RWPE1 (cell line): ENCODE results near the gene NCOA5.

ENCODE experiments used
- CTCF ChIA-PET: fragments of 350-600 bp; sonication (Branson Sonifier 250); formaldehyde crosslinking; extraction: SDS; loops from one replicate; lab custom pipeline; 2021; lab: Yijun Ruan, JAX
- POLR2A ChIA-PET: fragments of 400-600 bp; formaldehyde crosslinking; extraction: SDS; loops from one replicate; lab custom pipeline; 2020; ENCODE audit warnings: antibody characterized with exemption; ENCODE audit not compliant: low non-redundant PET; lab: Yijun Ruan, JAX
- DNase-seq: peaks from one replicate; pipeline ENCODE4 v3.0.0; 2012; ENCODE audit warnings: low spot score
- H3K27ac ChIP-seq: fragments of 450-650 bp; 2 replicates; pipeline ENCODE4 v1.5.1; 2017
- TF ChIP-seq, protein P1 (sequence below): fragments of 450-650 bp; conservative IDR thresholded peaks from 2 replicates; pipeline ENCODE4 v1.5.1; 2017; ENCODE audit warnings: low read depth, mild to moderate bottlenecking

NCOA5 gene

DNA sequence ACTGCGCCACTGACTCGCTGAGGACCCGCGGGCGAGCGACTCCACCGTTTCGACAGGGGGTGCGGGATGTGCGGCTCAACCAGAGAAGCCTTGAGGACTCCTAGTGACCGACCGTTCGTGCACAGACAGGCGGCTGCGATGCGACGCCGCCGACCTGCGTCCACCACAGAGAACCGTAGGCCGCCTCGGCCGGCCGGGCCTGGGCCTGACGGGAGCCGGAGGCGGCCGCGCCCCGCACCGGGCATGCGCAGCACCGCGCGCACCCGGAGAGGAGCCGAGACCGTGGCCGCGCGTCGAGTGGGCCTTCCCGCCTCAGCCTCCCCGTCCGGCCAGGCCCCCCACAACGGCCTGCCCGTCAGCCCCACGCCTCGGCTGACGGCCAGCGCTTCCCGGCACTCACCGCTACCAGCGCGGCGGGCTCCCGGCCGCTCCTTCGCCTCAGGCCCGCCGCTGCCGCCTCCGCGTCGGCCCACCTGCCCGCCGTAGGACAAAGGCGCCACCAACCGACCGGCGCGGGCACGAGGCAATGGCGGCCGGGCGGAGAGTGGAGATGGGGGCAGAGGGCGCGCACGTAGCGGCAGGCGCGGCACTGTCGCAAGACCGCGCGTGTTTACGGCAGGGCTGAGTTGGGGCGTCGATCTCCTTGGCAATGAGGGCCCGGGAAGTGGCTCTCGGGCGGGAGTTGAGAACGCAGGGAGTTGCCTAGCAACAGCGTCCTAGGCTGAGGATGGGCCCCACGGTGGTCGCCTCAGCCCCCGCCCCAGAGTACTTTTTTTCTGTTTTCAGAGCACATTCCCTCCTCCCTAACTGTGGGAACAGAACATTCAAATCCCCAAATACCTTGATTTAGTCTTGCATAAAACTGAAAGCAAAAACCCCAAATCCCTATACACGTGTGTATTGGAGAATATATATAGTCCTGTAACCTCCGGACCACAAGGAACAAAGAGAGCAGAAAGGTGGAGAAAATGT, at the start of gene NCOA5:
NCOA5 (minus strand) TSS at position 546 of the 972 bp plus-strand sequence. CDS start 10,538 bp downstream, outside the sequence.
- ChIA-PET POLR2A (no interaction called here), CTCF (interaction anchor here (1.9 kb wide), 1 partner anchor 120 kb away, joined by 8 read pairs; no protein-coding TSS in a partner anchor)
- peak within 1 kb of the TSS; percentile 90 for H3K27ac ChIP-seq
- TF ChIP-seq, protein P1, sequence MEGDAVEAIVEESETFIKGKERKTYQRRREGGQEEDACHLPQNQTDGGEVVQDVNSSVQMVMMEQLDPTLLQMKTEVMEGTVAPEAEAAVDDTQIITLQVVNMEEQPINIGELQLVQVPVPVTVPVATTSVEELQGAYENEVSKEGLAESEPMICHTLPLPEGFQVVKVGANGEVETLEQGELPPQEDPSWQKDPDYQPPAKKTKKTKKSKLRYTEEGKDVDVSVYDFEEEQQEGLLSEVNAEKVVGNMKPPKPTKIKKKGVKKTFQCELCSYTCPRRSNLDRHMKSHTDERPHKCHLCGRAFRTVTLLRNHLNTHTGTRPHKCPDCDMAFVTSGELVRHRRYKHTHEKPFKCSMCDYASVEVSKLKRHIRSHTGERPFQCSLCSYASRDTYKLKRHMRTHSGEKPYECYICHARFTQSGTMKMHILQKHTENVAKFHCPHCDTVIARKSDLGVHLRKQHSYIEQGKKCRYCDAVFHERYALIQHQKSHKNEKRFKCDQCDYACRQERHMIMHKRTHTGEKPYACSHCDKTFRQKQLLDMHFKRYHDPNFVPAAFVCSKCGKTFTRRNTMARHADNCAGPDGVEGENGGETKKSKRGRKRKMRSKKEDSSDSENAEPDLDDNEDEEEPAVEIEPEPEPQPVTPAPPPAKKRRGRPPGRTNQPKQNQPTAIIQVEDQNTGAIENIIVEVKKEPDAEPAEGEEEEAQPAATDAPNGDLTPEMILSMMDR = peak; percentile 48
- DNase-seq = peak; percentile 99

DNA sequence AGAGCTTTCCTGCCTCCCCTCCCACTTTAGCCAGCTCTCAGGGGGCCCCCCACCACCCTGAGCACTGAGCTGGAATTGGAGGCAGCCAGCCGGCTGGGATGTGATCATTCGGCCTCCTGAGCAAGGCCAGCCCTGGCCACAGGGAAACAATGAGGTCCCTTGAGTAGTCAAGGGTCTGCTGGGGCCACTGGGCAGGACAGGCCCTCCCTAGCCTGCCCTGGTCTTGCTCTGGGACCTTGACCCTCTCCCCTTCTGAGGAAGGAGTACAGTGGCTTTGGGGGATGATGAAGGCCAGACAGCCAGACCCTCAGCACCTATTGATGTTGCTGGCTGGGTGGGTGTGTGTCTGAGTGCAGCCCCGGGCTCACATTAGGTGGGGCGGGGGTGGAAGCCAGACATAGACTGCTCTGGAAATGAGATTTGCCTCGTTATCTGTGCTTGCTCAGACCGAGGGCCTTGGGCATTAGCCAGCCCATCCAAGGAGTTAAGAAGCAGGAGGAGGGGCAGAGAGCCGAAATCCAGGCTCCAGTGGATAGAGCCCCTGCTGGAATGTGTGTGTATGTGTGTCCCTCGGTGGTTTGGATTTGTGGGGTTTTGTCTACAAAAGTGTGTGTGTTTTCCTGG, 49.6 kb upstream of the NCOA5 start:
- H3K27ac ChIP-seq = peak overlapping the region; percentile 89
- no peak for DNase-seq
- TF ChIP-seq, protein P1 = no peak
- ChIA-PET POLR2A (no interaction called here), CTCF (interaction anchor here (1.4 to 1.9 kb wide), 3 partner anchors 35 to 210 kb away, joined by 5 to 9 read pairs (median 6); no protein-coding TSS in a partner anchor)

GRCh38 chr20:46137816-46138215, 48.1 kb upstream of the NCOA5 start:
- ChIA-PET POLR2A (no interaction called here), CTCF (interaction anchor here (0.6 to 1.9 kb wide), 6 partner anchors 9 to 211 kb away, joined by 3 to 9 read pairs (median 6); no protein-coding TSS in a partner anchor)
- DNase-seq = no peak
- TF ChIP-seq, protein P1 = no peak
- no peak overlapping the region for H3K27ac ChIP-seq

DNA sequence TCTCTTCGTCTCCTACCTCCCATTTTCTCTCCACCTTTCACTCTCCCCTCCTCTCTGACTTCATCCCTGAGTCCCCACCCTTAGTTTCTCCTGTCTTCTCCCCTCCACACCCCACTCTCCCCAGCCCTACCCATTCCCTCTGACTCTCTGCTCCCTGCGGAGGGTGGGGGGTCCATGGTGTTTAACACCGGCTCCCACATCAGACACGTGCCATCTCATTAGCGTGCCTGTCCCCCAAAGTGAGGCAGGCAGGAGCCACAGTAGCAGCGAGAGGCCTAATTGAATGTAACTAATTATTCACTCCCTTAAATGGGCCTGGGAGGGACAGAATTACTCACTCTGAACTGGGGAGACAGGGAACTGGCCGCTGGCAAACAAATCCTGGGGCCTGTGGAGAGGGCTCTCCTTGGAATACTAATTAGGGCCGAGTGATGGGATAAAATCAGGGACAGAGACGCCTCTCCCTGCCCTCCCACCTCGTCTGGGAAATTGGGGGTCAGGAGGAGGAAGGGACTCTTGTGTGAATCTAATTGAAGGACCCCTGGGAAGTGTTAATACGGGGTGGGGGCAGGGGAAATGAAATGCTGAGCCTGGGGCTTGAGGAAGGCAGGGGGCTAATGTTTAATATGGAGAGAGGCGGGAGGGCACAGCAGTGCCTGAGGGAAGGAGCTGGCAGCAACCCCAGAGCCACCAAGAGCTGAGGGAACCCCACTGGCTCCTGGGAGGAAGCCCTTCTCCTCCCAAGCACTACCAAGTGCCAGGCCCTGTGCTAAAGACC, 46.3 kb upstream of the NCOA5 start:
- POLR2A ChIA-PET = no interaction called here
- TF ChIP-seq, protein P1 = no peak
- CTCF ChIA-PET = interaction anchor here (0.6 to 1.5 kb wide), 6 partner anchors 8 to 213 kb away, joined by 3 to 5 read pairs (median 4); no protein-coding TSS in a partner anchor
- no peak for DNase-seq
- no peak overlapping the region for H3K27ac ChIP-seq

- no peak for DNase-seq
- TF ChIP-seq, protein P1 = no peak
- POLR2A ChIA-PET = no interaction called here
- CTCF ChIA-PET = interaction anchor here (0.6 to 3.9 kb wide), 5 partner anchors 15 to 214 kb away, joined by 3 to 47 read pairs (median 6); no protein-coding TSS in a partner anchor
- H3K27ac ChIP-seq = no peak overlapping the region
Observed at GRCh38 chr20:46134716-46135115, 45.0 kb upstream of the NCOA5 start.
